PC-3 (cell line): ENCODE results near the gene MEPCE. TPM values are rescaled to one million over a fixed set of nuclear protein-coding genes. Genes with fewer than 3 reads are reported as not detected.

Source experiments
- ATAC-seq: fragments of 200-7000 bp; cut with Tn5 transposase; 2 replicates; pipeline ENCODE4 v1.9.1; 2020; ENCODE audit warnings: mild to moderate bottlenecking, moderate library complexity
- BruUV-seq: library from RNA; stranded (reverse); fragments of 400-500 nt; replicated peaks from 2 replicates; lab custom pipeline; 2021; lab: Mats Ljungman, UMichigan
- CTCF ChIA-PET: fragments of 300-600 bp; sonication (Branson Sonifier 250); formaldehyde crosslinking; loops from one replicate; lab custom pipeline; 2022; ENCODE audit warnings: antibody characterized with exemption; lab: Charles Lee
- POLR2A ChIA-PET: fragments of 300-600 bp; sonication (Branson Sonifier 250); formaldehyde crosslinking; loops from one replicate; lab custom pipeline; 2022; ENCODE audit warnings: antibody characterized with exemption; ENCODE audit not compliant: unreplicated experiment; lab: Charles Lee
- DNase-seq: peaks from one replicate; pipeline ENCODE4 v3.0.0-alpha.2; 2015
- H2AFZ ChIP-seq: fragments of 300-600 bp; sonication (generic); 2 replicates; pipeline ENCODE4 v1.6.0; 2016; ENCODE audit warnings: antibody characterized with exemption, low read length
- H3F3A ChIP-seq: fragments of 300-600 bp; sonication (generic); one replicate; pipeline ENCODE4 v1.6.0; 2017; ENCODE audit warnings: antibody characterized with exemption, low read length, control low read depth, mild to moderate bottlenecking; ENCODE audit not compliant: unreplicated experiment
- H3K27ac ChIP-seq: fragments of 300-600 bp; sonication (generic); 2 replicates; pipeline ENCODE4 v1.5.1; 2016; ENCODE audit warnings: mild to moderate bottlenecking, low read length
- H3K27me3 ChIP-seq: fragments of 300-600 bp; sonication (generic); 2 replicates; pipeline ENCODE4 v1.6.1; 2016; ENCODE audit warnings: low read length, mixed read lengths
- H3K36me3 ChIP-seq: fragments of 300-600 bp; sonication (generic); 2 replicates; pipeline ENCODE4 v1.6.1; 2016; ENCODE audit warnings: low read depth, mixed run types, low read length, mixed read lengths
- H3K4me1 ChIP-seq: fragments of 300-600 bp; sonication (generic); 2 replicates; pipeline ENCODE4 v1.5.1; 2016; ENCODE audit warnings: low read length; ENCODE audit not compliant: insufficient read depth
- H3K4me2 ChIP-seq: fragments of 300-600 bp; sonication (generic); 2 replicates; pipeline ENCODE4 v1.6.0; 2016; ENCODE audit warnings: low read length
- H3K4me3 ChIP-seq: fragments of 300-600 bp; sonication (generic); 2 replicates; pipeline ENCODE4 v1.5.1; 2016; ENCODE audit warnings: mild to moderate bottlenecking, low read length, mixed read lengths
- H3K79me2 ChIP-seq: fragments of 300-600 bp; sonication (generic); 2 replicates; pipeline ENCODE4 v1.6.1; 2017; ENCODE audit warnings: low read length, mixed read lengths
- H3K9ac ChIP-seq: fragments of 300-600 bp; sonication (generic); 2 replicates; pipeline ENCODE4 v1.6.0; 2016; ENCODE audit warnings: mild to moderate bottlenecking, low read length
- H3K9me2 ChIP-seq: fragments of 300-600 bp; sonication (generic); replicated peaks from 2 replicates; pipeline ENCODE4 v1.6.1; 2016; ENCODE audit warnings: mixed run types, low read length, mixed read lengths
- H3K9me3 ChIP-seq: fragments of 300-600 bp; sonication (generic); 2 replicates; pipeline ENCODE4 v1.6.1; 2016; ENCODE audit warnings: low read length, mixed read lengths
- H4K20me1 ChIP-seq: fragments of 300-600 bp; sonication (generic); 2 replicates; pipeline ENCODE4 v1.6.1; 2016; ENCODE audit warnings: low read length, mixed read lengths
- EZH2 ChIP-seq: fragments of 300-600 bp; sonication (generic); IDR thresholded peaks from one replicate; pipeline ENCODE4 v1.6.1; 2017; ENCODE audit warnings: antibody characterized with exemption, mild to moderate bottlenecking, low read length; ENCODE audit not compliant: unreplicated experiment
- EZH2phosphoT487 ChIP-seq: fragments of 300-600 bp; sonication (generic); IDR thresholded peaks from 2 replicates; pipeline ENCODE4 v1.6.1; 2018; ENCODE audit warnings: mild to moderate bottlenecking, antibody characterized with exemption, low read length, borderline replicate concordance
- intact Hi-C: fragments of 100-400 bp; cut with micrococcal nuclease; formaldehyde crosslinking; loops from 2 replicates; pipeline ENCODE4 v1.9.0; 2023
- total RNA-seq: library from RNA; depleted of rRNA; stranded (reverse); fragments of >200 nt; gene quantifications from 2 replicates; pipeline ENCODE4 v1.2.3, GENCODE V29; 2014
- TF ChIP-seq, protein P1 (sequence below): fragments of 300-600 bp; sonication (generic); conservative IDR thresholded peaks from 2 replicates; pipeline ENCODE4 v1.5.1; 2017; ENCODE audit warnings: antibody characterized with exemption, low read depth, mild to moderate bottlenecking, low read length

The MEPCE gene
- total RNA-seq, 1 experiment from 2014 or later: 36.0 TPM

GRCh38 chr7:100387695-100388094 is 41.9 kb upstream of the MEPCE start:
- no peaks in the 10 kb centered on the region for H3K9me2 ChIP-seq
- TF ChIP-seq EZH2phosphoT487 (no peak), EZH2 (no peak)
- TF ChIP-seq, protein P1, sequence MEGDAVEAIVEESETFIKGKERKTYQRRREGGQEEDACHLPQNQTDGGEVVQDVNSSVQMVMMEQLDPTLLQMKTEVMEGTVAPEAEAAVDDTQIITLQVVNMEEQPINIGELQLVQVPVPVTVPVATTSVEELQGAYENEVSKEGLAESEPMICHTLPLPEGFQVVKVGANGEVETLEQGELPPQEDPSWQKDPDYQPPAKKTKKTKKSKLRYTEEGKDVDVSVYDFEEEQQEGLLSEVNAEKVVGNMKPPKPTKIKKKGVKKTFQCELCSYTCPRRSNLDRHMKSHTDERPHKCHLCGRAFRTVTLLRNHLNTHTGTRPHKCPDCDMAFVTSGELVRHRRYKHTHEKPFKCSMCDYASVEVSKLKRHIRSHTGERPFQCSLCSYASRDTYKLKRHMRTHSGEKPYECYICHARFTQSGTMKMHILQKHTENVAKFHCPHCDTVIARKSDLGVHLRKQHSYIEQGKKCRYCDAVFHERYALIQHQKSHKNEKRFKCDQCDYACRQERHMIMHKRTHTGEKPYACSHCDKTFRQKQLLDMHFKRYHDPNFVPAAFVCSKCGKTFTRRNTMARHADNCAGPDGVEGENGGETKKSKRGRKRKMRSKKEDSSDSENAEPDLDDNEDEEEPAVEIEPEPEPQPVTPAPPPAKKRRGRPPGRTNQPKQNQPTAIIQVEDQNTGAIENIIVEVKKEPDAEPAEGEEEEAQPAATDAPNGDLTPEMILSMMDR: no peak

DNA sequence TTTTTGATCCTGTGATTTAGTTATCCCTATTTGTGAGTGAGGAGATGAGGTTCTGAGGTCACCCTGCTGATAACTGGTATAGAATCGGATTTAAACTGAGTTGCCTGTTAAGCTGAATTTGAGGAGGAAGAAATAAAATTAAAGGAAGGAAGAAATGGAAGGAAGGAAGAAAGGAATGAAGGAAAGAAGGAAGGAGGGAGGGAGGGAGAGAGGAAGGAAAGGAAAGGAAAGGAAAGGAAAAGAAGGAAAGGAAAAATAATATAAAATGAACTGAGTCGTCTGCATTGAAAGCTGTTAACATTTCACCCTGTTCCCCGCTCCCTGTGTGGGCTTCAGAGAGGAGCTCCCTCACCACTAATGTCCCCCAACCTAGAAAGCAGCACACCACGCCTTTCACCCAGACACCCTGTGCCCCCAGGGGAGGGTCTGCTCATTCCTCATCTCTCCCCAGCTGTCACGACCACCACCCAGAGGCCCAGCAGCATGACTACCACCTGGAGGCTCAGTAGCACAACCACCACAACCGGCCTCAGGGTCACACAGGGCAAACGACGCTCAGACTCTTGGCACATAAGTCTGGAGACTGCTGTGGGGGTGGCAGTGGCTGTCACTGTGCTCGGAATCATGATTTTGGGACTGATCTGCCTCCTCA is 40.1 kb upstream of the MEPCE start:
- intact Hi-C loops: no loop called here
- no peaks in the 10 kb centered on the region for H3K4me1 ChIP-seq
- no peaks in the 10 kb centered on the region for H3K9me2 ChIP-seq
- no peaks in the 10 kb centered on the region for H3F3A ChIP-seq
- BruUV-seq: no TSS peak
- no peak overlapping the region for H3K4me2 ChIP-seq
- H3K9me3 ChIP-seq: no peaks in the 10 kb centered on the region
- H3K79me2 ChIP-seq: no peaks in the 10 kb centered on the region
- H3K27ac ChIP-seq: no peak overlapping the region
- H3K9ac ChIP-seq: no peak overlapping the region
- H2AFZ ChIP-seq: no peak overlapping the region
- ATAC-seq (no peak), DNase-seq (no peak)
- CTCF ChIA-PET: interaction anchor here (0.5 kb wide), 1 partner anchor 223 kb away, joined by 3 read pairs; the partner anchor contains the start of gene MOSPD3
- no peaks in the 10 kb centered on the region; the same call in 1 of the 2 replicates for H3K27me3 ChIP-seq
- H3K36me3 ChIP-seq: no peaks in the 10 kb centered on the region
- H3K4me3 ChIP-seq: no peak overlapping the region
- H4K20me1 ChIP-seq: no peaks in the 10 kb centered on the region
- POLR2A ChIA-PET: no interaction called here
- TF ChIP-seq EZH2 (no peak), EZH2phosphoT487 (no peak)
- TF ChIP-seq, protein P1: no peak

More at GRCh38 chr7:100387695-100388094, 41.9 kb upstream of the MEPCE start:
- Histone ChIP-seq H3K9me3 (no peaks in the 10 kb centered on the region), H3K27ac (no peak overlapping the region), H3K4me2 (no peak overlapping the region), H3K27me3 (no peaks in the 10 kb centered on the region; the same call in 1 of the 2 replicates), H3K79me2 (no peaks in the 10 kb centered on the region), H3K9ac (no peak overlapping the region), H3K4me1 (no peaks in the 10 kb centered on the region), H3K36me3 (no peaks in the 10 kb centered on the region), H4K20me1 (no peaks in the 10 kb centered on the region), H3K4me3 (no peak overlapping the region), H3F3A (no peaks in the 10 kb centered on the region), H2AFZ (no peak overlapping the region)
- ChIA-PET CTCF (interaction anchor here (1.8 kb wide), 1 partner anchor 20 kb away, joined by 4 read pairs; no protein-coding TSS in a partner anchor), POLR2A (no interaction called here)
- DNase-seq (no peak), ATAC-seq (no peak)
- BruUV-seq: no TSS peak
- intact Hi-C loops: no loop called here
